HG03097 (cell line): ENCODE measurements around the gene BCL11B.
"Not testable (repeated sequence)": the region's sequence is repeated elsewhere in the genome, so short reads cannot be mapped to it uniquely, and the experiment has no call there.

Experiments
- ATAC-seq: cut with Tn5 transposase; IDR thresholded peaks from one replicate; pipeline ENCODE4 v1.9.1; 2021; ENCODE audit not compliant: unreplicated experiment, low FRiP score

BCL11B gene

DNA sequence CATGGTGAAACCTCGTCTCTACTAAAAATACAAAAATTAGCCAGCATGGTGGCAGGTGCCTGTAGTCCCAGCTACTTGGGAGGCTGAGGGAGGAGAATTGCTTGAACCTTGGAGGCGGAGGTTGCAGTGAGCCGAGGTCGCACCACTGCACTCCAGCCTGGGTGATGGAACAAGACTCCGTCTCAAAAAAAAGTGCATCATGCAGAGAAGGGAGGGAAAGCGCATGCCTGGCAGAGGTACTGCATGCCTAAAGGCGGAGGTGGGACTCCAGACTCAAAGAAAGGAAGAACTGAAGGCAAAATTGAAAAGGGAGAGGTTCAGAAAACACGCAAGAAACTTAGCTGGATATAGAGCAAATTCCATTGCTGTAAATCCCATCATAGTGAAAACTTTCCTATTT, 85.7 kb downstream of the BCL11B start:
- not testable (repeated sequence) for ATAC-seq

GRCh38 chr14:99185436-99186068, 86.4 kb downstream of the BCL11B start:
- no peak for ATAC-seq

GRCh38 chr14:99183716-99184115, 88.3 kb downstream of the BCL11B start:
- ATAC-seq = no peak

GRCh38 chr14:99183311-99183710, 88.7 kb downstream of the BCL11B start:
- ATAC-seq = no peak

- no peak for ATAC-seq
Measured at GRCh38 chr14:99182548-99183250, 89.3 kb downstream of the BCL11B start.

DNA sequence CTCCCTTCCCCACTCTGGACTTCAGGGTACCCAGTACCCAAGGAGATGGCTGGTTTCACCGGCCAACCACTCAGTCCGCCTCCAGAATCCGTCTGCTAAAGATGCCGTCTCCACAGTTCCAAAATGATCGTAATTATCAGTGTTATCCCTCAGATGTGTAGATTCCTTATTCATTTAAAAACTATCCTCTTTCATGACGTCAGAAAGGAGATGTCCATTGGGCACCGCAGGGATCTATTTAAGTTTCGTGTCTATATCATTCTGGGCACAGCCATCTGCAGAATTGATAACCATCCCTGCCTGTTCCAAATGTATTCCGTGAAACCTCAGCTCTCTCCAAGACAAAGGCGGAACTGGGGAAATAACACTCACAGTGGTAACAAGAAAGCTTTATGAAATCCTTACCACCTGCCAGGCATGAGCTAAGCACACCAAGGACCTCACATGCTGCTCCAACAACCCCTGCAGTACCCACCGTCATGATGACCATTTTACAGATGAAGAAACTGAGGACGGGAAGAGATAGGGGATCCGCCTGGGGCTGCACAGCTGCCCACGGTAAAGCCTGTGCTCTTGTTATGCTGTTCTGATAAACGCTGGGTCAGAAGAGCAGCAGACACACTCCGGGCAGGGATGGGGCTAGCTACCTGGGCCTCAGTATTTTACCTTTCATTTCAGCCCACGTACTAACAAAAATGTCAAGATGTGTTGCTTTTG, 90.0 kb downstream of the BCL11B start:
- no peak for ATAC-seq

DNA sequence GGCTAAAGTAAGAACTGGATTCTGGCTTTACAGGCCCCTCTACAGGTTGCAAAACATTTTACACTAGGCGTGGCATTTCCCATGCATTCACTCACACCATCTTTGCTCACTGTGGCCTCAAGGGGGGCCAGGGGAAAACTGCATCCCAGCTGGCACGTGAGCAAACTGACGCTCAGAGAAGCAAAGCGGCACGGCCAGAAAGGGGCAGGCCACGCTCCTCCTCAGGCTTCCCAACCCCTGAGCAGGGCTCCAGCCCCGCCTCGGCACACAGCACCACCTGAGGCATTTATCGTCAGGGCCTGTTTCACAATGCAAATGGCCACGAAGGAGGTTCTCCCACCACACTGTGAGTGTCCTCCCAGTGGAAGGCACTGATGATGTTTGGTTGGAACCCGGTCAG, 90.8 kb downstream of the BCL11B start:
- no peak for ATAC-seq

DNA sequence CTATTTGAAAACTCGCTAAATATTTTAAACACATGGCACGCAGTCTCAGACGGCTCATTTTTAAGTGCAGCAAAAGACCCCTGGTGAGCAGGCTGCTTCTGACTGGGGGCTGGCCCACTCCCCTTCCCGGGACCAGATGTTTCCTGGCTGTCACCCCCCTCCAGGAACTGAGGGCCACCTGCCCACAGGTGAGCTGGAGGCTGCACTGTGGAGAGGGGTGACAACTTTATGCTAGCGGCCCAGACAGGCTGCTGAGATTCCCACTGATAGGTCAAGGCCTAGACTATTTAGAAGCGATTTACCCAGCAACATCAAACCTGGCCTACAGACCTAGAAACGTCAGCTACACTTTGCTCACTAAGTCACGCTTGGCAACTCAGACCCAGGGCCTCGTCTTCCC, 92.1 kb downstream of the BCL11B start:
- no peak for ATAC-seq

- ATAC-seq = no peak
Measured at GRCh38 chr14:99179506-99179905, 92.5 kb downstream of the BCL11B start.

- ATAC-seq = no peak
Measured at GRCh38 chr14:99177886-99178835, 93.8 kb downstream of the BCL11B start.

GRCh38 chr14:99177046-99177655, 94.8 kb downstream of the BCL11B start:
- no peak for ATAC-seq

DNA sequence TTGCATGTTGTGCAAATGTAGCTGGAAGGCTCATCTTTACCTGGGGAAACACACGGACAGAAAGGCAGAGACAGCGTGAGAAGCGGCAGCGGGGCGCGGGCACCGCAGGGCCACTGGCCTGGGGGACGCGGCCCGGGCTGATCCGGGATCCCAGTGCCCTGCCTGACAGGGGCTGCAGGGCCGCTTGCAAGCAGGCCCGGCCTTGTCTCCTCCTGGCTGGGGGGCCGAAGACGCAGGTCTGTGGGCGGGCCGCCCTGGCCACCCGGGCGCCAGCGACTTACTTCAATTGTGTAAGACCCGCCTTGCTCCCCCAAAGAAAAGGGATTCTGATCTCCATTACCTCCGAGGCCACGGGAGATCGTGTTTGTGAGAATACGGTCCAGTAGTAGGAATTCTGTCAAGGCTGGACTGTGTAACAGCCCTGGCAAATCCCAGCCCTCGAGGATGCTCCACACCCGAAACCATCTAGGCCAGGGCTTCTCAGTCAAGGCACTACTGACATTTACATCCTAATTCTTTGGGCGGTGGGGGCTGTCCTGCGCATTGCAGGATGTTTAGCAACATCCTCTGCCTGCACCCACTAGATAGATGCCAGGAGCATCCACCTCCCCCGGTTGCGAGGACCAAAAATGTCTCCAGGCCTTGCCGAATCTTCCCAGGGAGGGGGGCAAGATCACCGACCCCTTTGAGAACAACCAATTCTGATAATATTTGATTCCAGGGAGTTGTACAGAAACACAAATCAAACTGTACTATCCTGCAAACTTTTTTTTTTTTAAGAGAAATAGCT, 95.6 kb downstream of the BCL11B start:
- no peak for ATAC-seq

GRCh38 chr14:99175331-99176155, 96.5 kb downstream of the BCL11B start:
- ATAC-seq = no peak

- ATAC-seq = no peak
Measured at GRCh38 chr14:99174770-99175319, 97.2 kb downstream of the BCL11B start.

GRCh38 chr14:99174081-99174769, 97.8 kb downstream of the BCL11B start:
- ATAC-seq = no peak

DNA sequence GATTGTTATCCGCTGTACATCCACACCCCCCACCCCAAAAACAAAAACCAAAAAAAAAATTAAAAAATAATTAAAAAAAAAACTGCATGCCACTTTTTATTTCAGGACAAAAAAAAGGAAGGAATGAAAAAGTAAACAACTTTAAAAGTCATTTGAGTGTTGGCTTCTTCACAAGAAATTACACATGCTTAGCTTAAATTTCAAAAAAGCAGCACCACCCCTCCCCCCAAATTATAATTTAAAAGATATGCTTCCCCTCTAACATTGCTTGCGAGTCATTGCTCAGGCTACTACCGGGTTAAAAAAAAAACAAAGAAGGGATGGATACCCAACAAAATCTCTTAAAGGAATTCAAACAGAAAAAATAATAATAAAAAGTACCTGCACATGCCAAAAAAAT, 98.5 kb downstream of the BCL11B start:
- ATAC-seq = no peak

GRCh38 chr14:99173086-99173485, 98.9 kb downstream of the BCL11B start:
- ATAC-seq = no peak

DNA sequence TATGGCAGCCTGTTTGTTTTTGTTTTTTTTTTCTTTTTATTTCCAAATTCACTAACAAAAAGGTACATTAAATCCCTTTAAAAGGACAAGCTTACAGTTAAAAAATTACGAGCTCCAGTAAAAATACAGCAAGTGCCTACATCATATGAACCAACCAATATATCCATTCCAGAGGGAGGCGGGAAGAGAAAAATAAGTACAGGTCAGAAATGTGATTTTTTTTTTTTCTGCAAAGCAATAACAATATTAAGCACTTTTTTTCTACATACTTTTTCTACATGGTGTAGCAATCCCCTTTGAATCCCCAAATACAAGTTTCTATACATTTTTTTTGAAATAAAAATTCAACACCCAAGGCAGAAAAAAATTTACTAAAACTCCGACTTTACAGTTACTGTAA, 100.6 kb downstream of the BCL11B start:
- no peak for ATAC-seq
